A549 (cell line): ENCODE data around the gene COX6A1.
"Not testable (repeated sequence)": the region's sequence is repeated elsewhere in the genome, so short reads cannot be mapped to it uniquely, and the experiment has no call there.

Experiments
- CHD4 ChIP-seq: fragments of 200-600 bp; sonication (generic); IDR thresholded peaks from 2 replicates; pipeline ENCODE4 v1.6.1; 2016; ENCODE audit warnings: antibody characterized with exemption, mild to moderate bottlenecking, borderline replicate concordance
- CTCF ChIP-seq: fragments of >200 bp; sonication (Bioruptor Twin); formaldehyde crosslinking; IDR thresholded peaks from 3 replicates; pipeline ENCODE4 v1.5.1; 2016
- KDM1A ChIP-seq: fragments of 200-600 bp; sonication (generic); IDR thresholded peaks from 2 replicates; pipeline ENCODE4 v1.6.1; 2016; ENCODE audit warnings: low read depth, mild to moderate bottlenecking
- POLR2A ChIP-seq: IDR thresholded peaks from 2 replicates; pipeline ENCODE4 v1.6.1; 2012; ENCODE audit warnings: mild to moderate bottlenecking, low read length
- POLR2AphosphoS2 ChIP-seq: conservative IDR thresholded peaks from 2 replicates; pipeline ENCODE4 v1.6.1; 2012; ENCODE audit warnings: low read length, improper control_type of control experiment, inconsistent platforms
- SREBF2 ChIP-seq: fragments of 450-650 bp; IDR thresholded peaks from 2 replicates; pipeline ENCODE4 v1.6.1; 2014; ENCODE audit warnings: mild to moderate bottlenecking, moderate library complexity
- TF ChIP-seq, protein P1 (sequence below): fragments of 250-450 bp; sonication (Bioruptor Pico); IDR thresholded peaks from 2 replicates; pipeline ENCODE4 v1.5.0; 2021; ENCODE audit warnings: mild to moderate bottlenecking, moderate library complexity, borderline replicate concordance

GRCh38 chr12:120446844-120447178 is 8.9 kb downstream of the COX6A1 start:
- not testable (repeated sequence) for TF ChIP-seq CTCF, POLR2A, CHD4, KDM1A, POLR2AphosphoS2, SREBF2
- TF ChIP-seq, protein P1, sequence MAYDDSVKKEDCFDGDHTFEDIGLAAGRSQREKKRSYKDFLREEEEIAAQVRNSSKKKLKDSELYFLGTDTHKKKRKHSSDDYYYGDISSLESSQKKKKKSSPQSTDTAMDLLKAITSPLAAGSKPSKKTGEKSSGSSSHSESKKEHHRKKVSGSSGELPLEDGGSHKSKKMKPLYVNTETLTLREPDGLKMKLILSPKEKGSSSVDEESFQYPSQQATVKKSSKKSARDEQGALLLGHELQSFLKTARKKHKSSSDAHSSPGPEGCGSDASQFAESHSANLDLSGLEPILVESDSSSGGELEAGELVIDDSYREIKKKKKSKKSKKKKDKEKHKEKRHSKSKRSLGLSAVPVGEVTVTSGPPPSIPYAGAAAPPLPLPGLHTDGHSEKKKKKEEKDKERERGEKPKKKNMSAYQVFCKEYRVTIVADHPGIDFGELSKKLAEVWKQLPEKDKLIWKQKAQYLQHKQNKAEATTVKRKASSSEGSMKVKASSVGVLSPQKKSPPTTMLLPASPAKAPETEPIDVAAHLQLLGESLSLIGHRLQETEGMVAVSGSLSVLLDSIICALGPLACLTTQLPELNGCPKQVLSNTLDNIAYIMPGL (CRISPR knock-in tag) = not testable (repeated sequence)
